ENCODE data around the gene ARMC2. TPM values are rescaled to one million over a fixed set of nuclear protein-coding genes. Genes with fewer than 3 reads are reported as not detected.

Gene ARMC2
- total RNA-seq, 1 donor from 2014 or later, result 6.9 TPM

DNA sequence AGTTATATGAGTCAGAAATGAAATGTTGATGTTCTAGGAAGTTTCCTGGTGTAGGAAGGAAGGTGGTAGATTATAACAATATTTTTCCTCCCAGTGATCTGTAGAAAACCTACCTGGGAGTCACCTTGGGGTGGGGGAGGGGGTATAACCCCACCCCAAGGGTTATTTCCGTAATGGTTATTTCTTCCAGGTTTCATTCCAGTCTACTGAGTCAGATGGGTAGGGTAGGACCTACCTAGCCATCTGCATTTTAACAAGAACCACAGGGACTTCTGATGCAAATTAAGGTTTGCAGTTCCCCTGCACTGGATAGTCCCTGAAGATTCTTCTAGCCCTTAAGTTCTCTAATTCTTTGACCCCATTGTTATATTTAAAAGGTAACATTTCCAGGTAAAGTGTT is 88.9 kb downstream of the ARMC2 start:
- no peaks in the 10 kb centered on the region for H3K4me1 Mint-ChIP-seq (ENCODE audit: low read depth, unreplicated experiment)
- no peak overlapping the region for H3K4me3 Mint-ChIP-seq (ENCODE audit: unreplicated experiment)
- H3K27ac Mint-ChIP-seq (ENCODE audit: unreplicated experiment), result no peak overlapping the region
- peaks cover 5% of the 10 kb centered on the region for H3K36me3 Mint-ChIP-seq (ENCODE audit: unreplicated experiment)
- no peaks in the 10 kb centered on the region for H3K9me3 Mint-ChIP-seq (ENCODE audit: unreplicated experiment)
- H3K27me3 Mint-ChIP-seq (ENCODE audit: unreplicated experiment), result no peaks in the 10 kb centered on the region
- no peak for DNase-seq
- TF ChIP-seq, protein P1, sequence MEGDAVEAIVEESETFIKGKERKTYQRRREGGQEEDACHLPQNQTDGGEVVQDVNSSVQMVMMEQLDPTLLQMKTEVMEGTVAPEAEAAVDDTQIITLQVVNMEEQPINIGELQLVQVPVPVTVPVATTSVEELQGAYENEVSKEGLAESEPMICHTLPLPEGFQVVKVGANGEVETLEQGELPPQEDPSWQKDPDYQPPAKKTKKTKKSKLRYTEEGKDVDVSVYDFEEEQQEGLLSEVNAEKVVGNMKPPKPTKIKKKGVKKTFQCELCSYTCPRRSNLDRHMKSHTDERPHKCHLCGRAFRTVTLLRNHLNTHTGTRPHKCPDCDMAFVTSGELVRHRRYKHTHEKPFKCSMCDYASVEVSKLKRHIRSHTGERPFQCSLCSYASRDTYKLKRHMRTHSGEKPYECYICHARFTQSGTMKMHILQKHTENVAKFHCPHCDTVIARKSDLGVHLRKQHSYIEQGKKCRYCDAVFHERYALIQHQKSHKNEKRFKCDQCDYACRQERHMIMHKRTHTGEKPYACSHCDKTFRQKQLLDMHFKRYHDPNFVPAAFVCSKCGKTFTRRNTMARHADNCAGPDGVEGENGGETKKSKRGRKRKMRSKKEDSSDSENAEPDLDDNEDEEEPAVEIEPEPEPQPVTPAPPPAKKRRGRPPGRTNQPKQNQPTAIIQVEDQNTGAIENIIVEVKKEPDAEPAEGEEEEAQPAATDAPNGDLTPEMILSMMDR (IDR thresholded peaks at IDR 0.05; ENCODE audit: partially characterized antibody, unreplicated experiment), result no peak

DNA sequence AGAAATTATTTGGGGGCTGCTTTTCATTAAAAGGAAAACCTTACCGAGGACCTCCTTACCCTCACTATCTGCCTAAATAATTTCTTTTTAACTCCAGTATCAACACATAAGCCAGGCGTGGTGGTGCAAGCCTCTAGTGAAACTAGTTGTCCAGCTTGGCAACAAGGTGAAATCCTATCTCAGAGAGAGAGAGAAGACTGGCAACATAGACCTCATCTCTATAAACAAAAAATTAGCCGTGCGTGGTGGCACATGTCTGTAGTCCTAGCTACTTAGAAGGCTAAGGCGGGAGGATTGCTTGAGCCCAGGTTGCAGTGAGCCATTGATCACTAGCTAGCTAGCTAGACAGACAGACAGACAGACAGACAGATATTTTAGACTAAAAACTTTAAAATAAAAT is 92.5 kb downstream of the ARMC2 start:
- no peaks in the 10 kb centered on the region for H3K27me3 Mint-ChIP-seq (ENCODE audit: unreplicated experiment)
- no peak overlapping the region for H3K4me3 Mint-ChIP-seq (ENCODE audit: unreplicated experiment)
- no peak overlapping the region for H3K27ac Mint-ChIP-seq (ENCODE audit: unreplicated experiment)
- peaks cover 17% of the 10 kb centered on the region for H3K4me1 Mint-ChIP-seq (ENCODE audit: low read depth, unreplicated experiment)
- no peaks in the 10 kb centered on the region for H3K9me3 Mint-ChIP-seq (ENCODE audit: unreplicated experiment)
- DNase-seq, result no peak
- TF ChIP-seq, protein P1 (IDR thresholded peaks at IDR 0.05; ENCODE audit: partially characterized antibody, unreplicated experiment), result no peak
- H3K36me3 Mint-ChIP-seq (ENCODE audit: unreplicated experiment), result peaks cover 5% of the 10 kb centered on the region

DNA sequence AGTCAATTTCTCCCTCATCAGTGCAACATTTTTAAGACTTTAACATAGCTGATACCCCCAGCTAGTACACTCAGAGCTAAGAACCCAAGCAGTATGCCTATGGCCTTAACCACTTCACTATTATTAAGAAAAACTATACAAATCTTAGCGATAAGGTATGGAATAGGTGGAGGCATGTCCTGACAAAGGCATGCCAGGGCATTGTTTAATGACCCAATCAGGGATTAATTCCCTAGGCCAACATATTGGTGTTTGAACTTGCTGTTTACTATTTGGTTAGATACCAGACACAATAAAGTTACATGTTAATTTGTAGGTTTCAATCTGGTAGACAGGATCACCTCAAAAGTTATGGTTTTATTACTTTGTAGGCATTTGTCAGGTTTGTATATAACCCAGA is 93.1 kb downstream of the ARMC2 start:
- DNase-seq, result no peak
- Mint-ChIP-seq H3K9me3 (ENCODE audit: unreplicated experiment) (no peaks in the 10 kb centered on the region), H3K27ac (ENCODE audit: unreplicated experiment) (no peak overlapping the region), H3K4me1 (ENCODE audit: low read depth, unreplicated experiment) (peaks cover 21% of the 10 kb centered on the region), H3K4me3 (ENCODE audit: unreplicated experiment) (no peak overlapping the region), H3K27me3 (ENCODE audit: unreplicated experiment) (no peaks in the 10 kb centered on the region), H3K36me3 (ENCODE audit: unreplicated experiment) (peaks cover 5% of the 10 kb centered on the region)
- TF ChIP-seq, protein P1 (IDR thresholded peaks at IDR 0.05; ENCODE audit: partially characterized antibody, unreplicated experiment), result no peak

DNA sequence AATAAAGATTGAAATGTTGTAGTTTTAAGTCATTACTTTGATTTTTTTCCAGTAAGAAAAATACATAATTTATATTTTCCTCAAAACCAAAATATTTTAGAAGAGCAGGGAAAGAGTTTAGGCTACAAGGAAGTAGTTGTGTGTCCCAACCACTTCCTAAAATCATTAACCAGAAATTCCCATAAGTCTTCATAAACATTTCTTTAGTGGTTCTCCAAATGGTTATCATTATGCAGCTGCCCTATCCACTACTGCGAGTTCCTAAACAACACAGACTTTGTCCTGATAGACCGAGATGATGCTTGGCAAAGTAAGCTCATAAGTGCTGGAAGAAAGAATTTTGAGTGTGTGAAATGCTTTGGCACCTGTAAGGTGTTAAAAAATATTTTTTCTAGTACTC is 93.6 kb downstream of the ARMC2 start:
- no peaks in the 10 kb centered on the region for H3K9me3 Mint-ChIP-seq (ENCODE audit: unreplicated experiment)
- no peak overlapping the region for H3K27ac Mint-ChIP-seq (ENCODE audit: unreplicated experiment)
- H3K27me3 Mint-ChIP-seq (ENCODE audit: unreplicated experiment), result no peaks in the 10 kb centered on the region
- DNase-seq, result no peak
- peaks cover 24% of the 10 kb centered on the region for H3K4me1 Mint-ChIP-seq (ENCODE audit: low read depth, unreplicated experiment)
- peaks cover 5% of the 10 kb centered on the region for H3K36me3 Mint-ChIP-seq (ENCODE audit: unreplicated experiment)
- TF ChIP-seq, protein P1 (IDR thresholded peaks at IDR 0.05; ENCODE audit: partially characterized antibody, unreplicated experiment), result no peak
- H3K4me3 Mint-ChIP-seq (ENCODE audit: unreplicated experiment), result no peak overlapping the region

DNA sequence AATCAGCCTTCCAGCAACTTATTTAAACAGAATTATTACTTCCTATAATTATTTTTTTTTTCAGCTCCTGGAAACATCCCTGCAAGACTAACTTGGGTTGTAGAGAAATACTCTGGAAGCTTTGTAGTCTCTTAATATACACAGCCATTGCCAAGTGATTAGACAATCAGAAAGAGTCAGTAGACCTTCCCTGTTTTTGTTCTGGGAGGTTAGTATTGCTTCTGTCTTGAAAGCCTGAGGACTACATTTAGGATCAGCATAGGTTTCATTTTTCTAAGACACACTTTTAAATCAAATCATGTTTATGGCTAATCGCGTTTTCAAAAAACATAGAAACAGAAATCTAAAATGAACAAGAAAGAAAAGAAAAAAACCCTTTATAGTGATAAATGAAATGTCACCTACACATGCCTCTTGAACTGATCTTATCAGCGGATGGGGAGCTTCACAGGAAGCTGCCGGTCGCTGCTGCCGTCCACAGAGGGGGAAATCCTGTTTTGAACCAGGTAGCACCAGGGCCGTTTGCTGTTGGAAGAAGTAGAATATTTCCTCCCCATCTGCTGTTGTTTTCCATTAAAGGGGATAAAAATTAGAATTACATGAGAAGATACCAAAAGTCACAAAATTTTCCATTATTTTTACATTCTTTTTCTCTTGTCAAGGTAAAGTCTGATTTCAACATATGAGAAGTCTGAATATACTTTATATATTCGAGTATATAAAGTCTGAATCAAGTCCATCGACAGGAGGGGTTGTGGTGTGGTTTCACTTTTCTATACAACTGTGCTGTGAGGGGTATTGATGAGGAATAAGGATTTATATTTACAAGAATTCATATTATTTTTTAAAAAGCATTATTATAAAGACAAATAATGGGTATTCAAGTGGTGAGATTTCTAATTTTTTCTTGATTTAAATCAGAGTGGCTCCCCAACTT is 94.6 kb downstream of the ARMC2 start:
- Mint-ChIP-seq H3K27me3 (ENCODE audit: unreplicated experiment) (no peaks in the 10 kb centered on the region), H3K27ac (ENCODE audit: unreplicated experiment) (no peak overlapping the region), H3K4me1 (ENCODE audit: low read depth, unreplicated experiment) (peaks cover 25% of the 10 kb centered on the region), H3K9me3 (ENCODE audit: unreplicated experiment) (no peaks in the 10 kb centered on the region), H3K4me3 (ENCODE audit: unreplicated experiment) (no peak overlapping the region), H3K36me3 (ENCODE audit: unreplicated experiment) (peaks cover 5% of the 10 kb centered on the region)
- TF ChIP-seq, protein P1 (IDR thresholded peaks at IDR 0.05; ENCODE audit: partially characterized antibody, unreplicated experiment), result no peak
- DNase-seq, result no peak

Measured in glutamatergic neuron (in vitro differentiated cells).